ENCODE measurements around the gene COL8A1. TPM values are rescaled to one million over a fixed set of nuclear protein-coding genes. Genes with fewer than 3 reads are reported as not detected.

COL8A1 gene
- total and polyA plus RNA-seq, 4 experiments from 2014 or later: not detected

DNA sequence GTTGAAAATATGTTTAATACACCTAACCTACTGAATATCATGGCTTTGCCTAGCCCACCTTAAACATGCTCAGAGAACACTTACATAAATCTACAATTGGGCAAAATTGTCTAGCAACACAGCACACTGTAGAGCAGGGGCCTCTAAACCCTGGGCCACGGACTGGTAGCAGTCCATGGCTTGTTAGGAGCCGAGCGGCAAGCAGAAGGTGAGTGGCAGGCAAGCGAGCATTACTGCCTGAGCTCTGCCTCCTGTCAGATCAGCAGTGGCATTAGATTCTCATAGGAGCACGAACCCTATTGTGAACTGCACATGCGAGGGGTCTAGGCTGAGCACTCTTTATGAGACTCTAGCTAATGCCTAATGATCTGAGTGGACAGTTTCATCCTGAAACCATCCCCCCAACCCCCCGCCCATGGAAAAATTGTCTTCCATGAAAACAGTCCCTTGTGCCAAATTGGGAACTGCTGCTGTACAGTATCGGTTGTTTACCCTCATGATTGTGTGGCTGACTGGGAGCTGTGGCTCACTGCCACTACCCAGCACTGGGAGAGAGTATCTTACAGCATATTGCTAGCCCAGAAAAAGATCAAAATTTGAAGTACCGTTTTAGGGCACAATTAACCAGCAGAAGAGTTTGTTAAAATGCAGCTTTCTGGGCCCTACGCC lies 205.3 kb downstream of the COL8A1 start:
- peaks cover 0 to 5% (median 4%) of the 10 kb centered on the region in 4 donors for H3K4me1 Mint-ChIP-seq
- H3K9me3 Mint-ChIP-seq: no peaks in the 10 kb centered on the region
- no peaks in the 10 kb centered on the region for H3K4me1 ChIP-seq (ENCODE audit: insufficient read depth, low read length)
- H3K4me3 Mint-ChIP-seq: no peak overlapping the region
- H3K4me3 ChIP-seq (ENCODE audit: low read length in 2 of 2): no peak overlapping the region
- no peaks in the 10 kb centered on the region for H3K36me3 ChIP-seq (ENCODE audit: insufficient read depth, low read length)
- H3K27me3 Mint-ChIP-seq: no peaks in the 10 kb centered on the region
- ChIA-PET POLR2A (ENCODE audit: partially characterized antibody) (no interaction called here), CTCF (ENCODE audit: partially characterized antibody) (interaction anchor here (0.6 to 1.6 kb wide), 10 partner anchors 10 to 746 kb away, joined by 3 to 11 read pairs (median 4); no protein-coding TSS in a partner anchor)
- H3K9me3 ChIP-seq (ENCODE audit: control insufficient read depth in 1 of 2, low read length in 2 of 2): no peaks in the 10 kb centered on the region
- no peak for DNase-seq
- no peaks in the 10 kb centered on the region for H3K27me3 ChIP-seq (ENCODE audit: insufficient read depth, low read length)
- intact Hi-C loops (cut with micrococcal nuclease): no loop called here
- no peak overlapping the region for H3K27ac Mint-ChIP-seq
- no peaks in the 10 kb centered on the region for H3K36me3 Mint-ChIP-seq
- no peak overlapping the region for H3K27ac ChIP-seq (ENCODE audit: low read depth, low read length)

GRCh38 chr3:99845331-99845730 lies 206.9 kb downstream of the COL8A1 start:
- H3K9me3 ChIP-seq (ENCODE audit: control insufficient read depth in 1 of 2, low read length in 2 of 2): no peaks in the 10 kb centered on the region
- ChIA-PET POLR2A (ENCODE audit: partially characterized antibody) (no interaction called here), CTCF (ENCODE audit: partially characterized antibody) (interaction anchor here (2.0 kb wide), 1 partner anchor 13 kb away, joined by 9 read pairs; no protein-coding TSS in a partner anchor)
- Mint-ChIP-seq H3K27me3 (no peaks in the 10 kb centered on the region), H3K4me1 (peaks cover 0 to 5% (median 4%) of the 10 kb centered on the region in 4 donors), H3K27ac (no peak overlapping the region), H3K36me3 (no peaks in the 10 kb centered on the region), H3K4me3 (no peak overlapping the region), H3K9me3 (no peaks in the 10 kb centered on the region)
- intact Hi-C loops (cut with micrococcal nuclease): no loop called here
- no peak for DNase-seq
- no peak overlapping the region for H3K27ac ChIP-seq (ENCODE audit: low read depth, low read length)
- no peak overlapping the region for H3K4me3 ChIP-seq (ENCODE audit: low read length in 2 of 2)
- no peaks in the 10 kb centered on the region for H3K4me1 ChIP-seq (ENCODE audit: insufficient read depth, low read length)
- H3K27me3 ChIP-seq (ENCODE audit: insufficient read depth, low read length): no peaks in the 10 kb centered on the region
- H3K36me3 ChIP-seq (ENCODE audit: insufficient read depth, low read length): no peaks in the 10 kb centered on the region

- POLR2A ChIA-PET (ENCODE audit: partially characterized antibody): no interaction called here
- H3K27ac Mint-ChIP-seq: no peak overlapping the region
These were observed 207.6 kb downstream of the COL8A1 start for GRCh38 chr3:99845999-99846398.

GRCh38 chr3:99846477-99847160 lies 208.2 kb downstream of the COL8A1 start:
- peaks cover 0 to 5% (median 4%) of the 10 kb centered on the region in 4 donors for H3K4me1 Mint-ChIP-seq

More at GRCh38 chr3:99845999-99846398, 207.6 kb downstream of the COL8A1 start:
- no peaks in the 10 kb centered on the region for H3K36me3 Mint-ChIP-seq
- H3K4me1 Mint-ChIP-seq: peaks cover 0 to 5% (median 4%) of the 10 kb centered on the region in 4 donors
- Histone ChIP-seq H3K36me3 (ENCODE audit: insufficient read depth, low read length) (no peaks in the 10 kb centered on the region), H3K4me3 (ENCODE audit: low read length in 2 of 2) (no peak overlapping the region), H3K27ac (ENCODE audit: low read depth, low read length) (no peak overlapping the region), H3K27me3 (ENCODE audit: insufficient read depth, low read length) (no peaks in the 10 kb centered on the region), H3K4me1 (ENCODE audit: insufficient read depth, low read length) (no peaks in the 10 kb centered on the region), H3K9me3 (ENCODE audit: control insufficient read depth in 1 of 2, low read length in 2 of 2) (no peaks in the 10 kb centered on the region)
- intact Hi-C loops (cut with micrococcal nuclease): no loop called here
- DNase-seq: no peak
- H3K4me3 Mint-ChIP-seq: no peak overlapping the region
- H3K9me3 Mint-ChIP-seq: no peaks in the 10 kb centered on the region
- CTCF ChIA-PET (ENCODE audit: partially characterized antibody): interaction anchor here (1.4 to 2.0 kb wide), 3 partner anchors 14 to 408 kb away, joined by 5 to 9 read pairs (median 6); no protein-coding TSS in a partner anchor
- H3K27me3 Mint-ChIP-seq: no peaks in the 10 kb centered on the region

GRCh38 chr3:99848433-99848832 lies 210.0 kb downstream of the COL8A1 start:
- Mint-ChIP-seq H3K4me1 (peaks cover 0 to 5% (median 4%) of the 10 kb centered on the region in 4 donors), H3K9me3 (no peaks in the 10 kb centered on the region), H3K27ac (no peak overlapping the region), H3K27me3 (no peaks in the 10 kb centered on the region), H3K36me3 (no peaks in the 10 kb centered on the region), H3K4me3 (no peak overlapping the region)
- DNase-seq: no peak
- H3K27me3 ChIP-seq (ENCODE audit: insufficient read depth, low read length): no peaks in the 10 kb centered on the region
- H3K9me3 ChIP-seq (ENCODE audit: control insufficient read depth in 1 of 2, low read length in 2 of 2): no peaks in the 10 kb centered on the region
- intact Hi-C loops (cut with micrococcal nuclease): no loop called here
- no peak overlapping the region for H3K27ac ChIP-seq (ENCODE audit: low read depth, low read length)
- H3K36me3 ChIP-seq (ENCODE audit: insufficient read depth, low read length): no peaks in the 10 kb centered on the region
- H3K4me3 ChIP-seq (ENCODE audit: low read length in 2 of 2): no peak overlapping the region
- H3K4me1 ChIP-seq (ENCODE audit: insufficient read depth, low read length): no peaks in the 10 kb centered on the region
- CTCF ChIA-PET (ENCODE audit: partially characterized antibody): no interaction called here
- POLR2A ChIA-PET (ENCODE audit: partially characterized antibody): no interaction called here

More at GRCh38 chr3:99846477-99847160, 208.2 kb downstream of the COL8A1 start:
- Histone ChIP-seq H3K27me3 (ENCODE audit: insufficient read depth, low read length) (no peaks in the 10 kb centered on the region), H3K27ac (ENCODE audit: low read depth, low read length) (no peak overlapping the region), H3K4me1 (ENCODE audit: insufficient read depth, low read length) (no peaks in the 10 kb centered on the region), H3K36me3 (ENCODE audit: insufficient read depth, low read length) (no peaks in the 10 kb centered on the region), H3K4me3 (ENCODE audit: low read length in 2 of 2) (no peak overlapping the region), H3K9me3 (ENCODE audit: control insufficient read depth in 1 of 2, low read length in 2 of 2) (no peaks in the 10 kb centered on the region)
- H3K27ac Mint-ChIP-seq: no peak overlapping the region
- intact Hi-C loops (cut with micrococcal nuclease): no loop called here
- H3K4me3 Mint-ChIP-seq: no peak overlapping the region
- H3K9me3 Mint-ChIP-seq: no peaks in the 10 kb centered on the region
- no peaks in the 10 kb centered on the region for H3K27me3 Mint-ChIP-seq
- no peak for DNase-seq
- ChIA-PET POLR2A (ENCODE audit: partially characterized antibody) (no interaction called here), CTCF (ENCODE audit: partially characterized antibody) (interaction anchor here (0.6 to 2.0 kb wide), 4 partner anchors 12 to 407 kb away, joined by 3 to 9 read pairs (median 6); no protein-coding TSS in a partner anchor)
- H3K36me3 Mint-ChIP-seq: no peaks in the 10 kb centered on the region

Other genes with a start within 250 kb of the COL8A1 start
- gene CMSS1, start 179.3 kb downstream of the COL8A1 start, total RNA-seq: 10 to 100 TPM; 18.3 to 20.5 TPM
- gene CMSS1, start 179.3 kb downstream of the COL8A1 start, polyA plus RNA-seq: 10 to 100 TPM; 23.2 to 29.4 TPM

Measured in CD4-positive, alpha-beta memory T cell (primary cell).